T-helper 2 cell (primary cell): ENCODE data around the gene SYNE1.
A peak's percentile ranks its signal among the peaks of the same experiment; 100 is the strongest.

Experiments used
- DNase-seq, 5 experiments: peaks; one replicate each; pipeline versions ENCODE4 v3.0.0 to v3.0.0-alpha.2; 2012 to 2022

Gene SYNE1

GRCh38 chr6:152609125-152609670, 28.0 kb downstream of the SYNE1 start:
- DNase-seq: no peak

DNA sequence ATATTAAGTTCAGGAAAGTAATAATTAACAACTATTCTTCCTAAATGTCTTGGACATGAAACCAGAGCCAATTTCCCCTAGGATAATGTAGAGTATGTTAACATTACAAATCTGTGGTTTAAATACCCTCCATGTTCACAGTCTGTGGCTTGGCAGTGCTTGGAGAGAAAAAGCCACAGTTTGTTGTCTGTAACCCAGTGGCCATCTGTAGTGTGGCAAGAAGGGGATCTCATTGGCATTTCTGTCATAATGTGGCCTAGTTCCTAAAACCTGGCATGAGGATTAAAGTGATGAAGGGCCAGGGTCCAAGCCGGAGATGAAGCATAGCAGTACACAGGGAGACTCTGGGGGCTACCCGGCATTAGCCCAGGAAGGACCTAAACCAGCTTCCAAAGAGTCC, 31.2 kb downstream of the SYNE1 start:
- no peak for DNase-seq

DNA sequence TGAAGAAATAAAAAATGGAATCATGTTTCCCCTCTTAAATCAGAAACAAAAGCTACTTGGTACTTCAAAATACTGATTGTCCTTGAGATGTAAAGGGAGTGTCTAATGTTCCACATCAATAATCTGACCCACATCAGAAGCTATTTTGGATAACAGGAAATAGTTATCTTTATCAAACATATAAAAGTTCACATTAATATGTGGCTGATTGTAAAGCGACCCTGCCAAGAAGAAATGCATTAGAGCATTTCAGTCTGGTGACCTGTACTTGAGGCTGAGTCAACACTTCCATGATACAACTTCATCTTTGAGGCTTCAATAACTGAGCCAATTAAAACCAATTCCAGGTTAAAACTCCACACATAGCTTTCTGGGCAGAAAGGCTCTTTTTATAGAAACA, 31.8 kb downstream of the SYNE1 start:
- no peak for DNase-seq

DNA sequence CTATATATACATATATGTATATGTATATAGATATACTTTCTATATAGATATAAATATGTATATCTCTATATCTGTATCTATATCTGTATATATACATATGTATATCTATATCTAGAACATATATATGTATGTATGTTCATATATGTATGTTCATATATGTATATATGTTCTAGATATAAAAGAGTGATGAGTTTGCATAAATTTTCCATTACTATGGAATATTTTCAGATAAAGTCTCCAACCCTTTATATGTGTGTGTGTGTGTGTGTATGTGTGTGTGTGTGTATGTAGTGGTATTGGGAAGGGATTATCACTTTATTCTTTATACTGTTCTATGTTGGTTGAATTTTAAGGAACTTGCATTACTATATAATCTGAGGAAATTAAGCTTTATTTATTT, 33.3 kb downstream of the SYNE1 start:
- no peak for DNase-seq

- DNase-seq: no peak
Measured at GRCh38 chr6:152600022-152600421, 37.1 kb downstream of the SYNE1 start.

GRCh38 chr6:152598901-152599537, 38.1 kb downstream of the SYNE1 start:
- DNase-seq: no peak

GRCh38 chr6:152598421-152598820, 38.7 kb downstream of the SYNE1 start:
- no peak for DNase-seq

GRCh38 chr6:152596726-152597125, 40.4 kb downstream of the SYNE1 start:
- DNase-seq: no peak

- DNase-seq: no peak
Measured at GRCh38 chr6:152595499-152595898, 41.7 kb downstream of the SYNE1 start.

DNA sequence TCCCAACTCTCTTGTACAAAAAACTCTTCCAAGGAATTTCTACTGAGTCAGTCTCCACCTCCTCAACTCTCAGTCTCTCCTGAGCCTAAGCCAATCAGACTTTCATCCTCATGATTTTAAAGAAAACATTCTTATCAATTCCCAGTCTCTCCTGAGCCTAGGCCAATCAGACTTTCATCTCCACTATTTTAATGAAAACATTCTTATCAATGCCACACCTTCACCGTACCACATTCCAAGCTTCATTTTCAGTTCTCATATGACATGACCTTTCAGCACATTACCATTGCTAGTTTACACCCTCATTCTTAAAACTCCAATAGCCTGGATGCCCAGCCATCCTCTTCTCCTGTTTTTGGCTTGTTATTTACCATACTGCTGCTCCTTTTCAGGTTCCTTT, 42.5 kb downstream of the SYNE1 start:
- no peak for DNase-seq

DNA sequence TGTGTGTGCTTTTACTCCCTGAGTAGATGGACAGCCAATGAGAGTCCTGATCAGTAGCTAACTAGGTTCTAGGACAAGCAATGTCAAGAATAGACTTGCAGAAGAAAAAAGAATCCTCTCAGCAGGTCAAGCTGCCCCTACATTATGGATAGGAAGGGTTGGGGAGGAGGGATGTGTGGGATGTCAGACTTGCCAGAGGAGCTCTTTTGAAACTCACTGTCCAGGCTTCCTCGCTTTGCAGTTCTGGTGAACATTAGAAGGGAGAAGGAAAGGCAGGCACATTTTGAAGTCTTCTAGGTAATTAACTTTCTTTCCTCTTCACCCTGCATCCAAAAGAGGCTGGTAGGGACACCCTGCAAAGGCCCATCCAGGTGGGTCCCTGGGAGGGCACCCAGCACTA, 48.7 kb downstream of the SYNE1 start:
- no peak for DNase-seq

DNA sequence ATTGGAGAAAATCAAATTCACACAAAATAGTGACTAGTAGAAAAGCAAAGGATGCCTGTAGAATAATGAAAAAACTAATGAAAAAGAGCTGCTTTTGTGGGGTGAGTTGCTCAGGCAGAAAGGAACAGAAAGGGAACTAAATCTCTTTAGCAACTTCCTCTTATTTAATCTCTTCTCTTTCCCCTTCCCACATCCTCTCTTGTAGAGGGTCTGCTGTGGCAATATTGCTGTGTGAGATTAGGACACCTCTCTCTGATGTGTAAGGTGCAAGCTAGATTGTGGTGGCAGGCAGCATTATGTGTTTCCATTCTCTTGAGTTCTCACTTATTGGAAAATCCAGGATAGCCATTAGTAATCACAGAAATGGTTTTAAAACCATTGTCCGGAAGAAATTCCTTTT, 49.7 kb downstream of the SYNE1 start:
- DNase-seq: no peak

GRCh38 chr6:152585236-152585635, 51.9 kb downstream of the SYNE1 start:
- no peak for DNase-seq

GRCh38 chr6:152583888-152584287, 53.3 kb downstream of the SYNE1 start:
- no peak for DNase-seq

GRCh38 chr6:152576525-152576924, 60.6 kb downstream of the SYNE1 start:
- no peak for DNase-seq

- no peak for DNase-seq
Measured at GRCh38 chr6:152575621-152576150, 61.5 kb downstream of the SYNE1 start.

DNA sequence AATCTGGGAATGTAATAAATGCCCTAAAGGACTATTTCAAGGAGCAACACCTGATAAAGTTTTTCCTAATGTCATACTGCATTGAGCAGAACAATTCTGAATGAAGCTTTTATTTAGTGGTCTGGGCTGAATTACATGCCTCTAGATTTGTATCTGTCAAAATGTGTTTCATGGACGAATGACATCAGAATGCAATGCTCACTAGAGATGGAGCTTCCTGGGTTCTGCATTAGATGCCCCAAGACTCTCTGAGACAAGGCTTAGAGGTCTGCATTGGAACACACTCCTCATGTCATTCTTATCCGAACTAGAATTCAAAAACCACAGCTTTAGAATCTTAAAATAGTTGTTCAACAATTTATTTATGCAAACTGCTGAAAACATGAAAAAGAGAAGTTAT, 62.0 kb downstream of the SYNE1 start:
- DNase-seq: no peak

GRCh38 chr6:152573762-152574161, 63.4 kb downstream of the SYNE1 start:
- DNase-seq: no peak

DNA sequence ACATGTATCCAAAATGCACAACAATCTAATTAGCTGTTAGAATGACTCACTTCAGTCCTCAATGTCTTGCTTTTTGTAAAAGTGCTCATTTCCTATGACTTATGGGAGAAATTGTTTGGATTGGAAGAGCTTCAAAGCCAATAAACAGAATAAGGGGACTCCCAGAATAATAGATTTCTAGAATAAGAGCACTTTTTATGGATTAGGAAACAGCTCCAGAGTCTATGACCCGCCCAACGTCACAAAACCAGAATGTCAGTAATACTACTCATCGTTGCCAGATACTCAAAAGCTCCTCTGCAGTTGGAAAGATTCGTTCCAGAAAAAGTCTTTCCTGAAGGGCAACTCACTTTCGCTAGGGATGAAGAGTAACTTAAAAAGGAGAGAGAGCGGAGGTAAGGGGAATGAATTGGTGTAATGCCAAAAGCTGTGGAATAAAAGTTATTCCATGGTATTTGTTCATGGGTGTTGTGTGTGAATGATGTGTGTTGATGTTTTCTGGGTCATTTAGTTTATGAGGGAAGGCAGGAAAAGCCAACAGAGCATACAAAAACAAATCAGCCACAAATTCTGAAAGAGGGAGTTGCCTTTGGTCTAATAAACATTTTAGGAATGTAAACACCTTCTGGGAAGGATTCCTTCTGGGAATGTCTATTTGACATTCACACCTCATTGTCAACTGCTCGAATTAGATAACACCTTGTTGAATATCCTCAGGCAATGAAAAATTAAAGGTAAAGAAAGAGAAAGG, 64.6 kb downstream of the SYNE1 start:
- no peak for DNase-seq

GRCh38 chr6:152571943-152572337, 65.2 kb downstream of the SYNE1 start:
- DNase-seq: no peak

DNA sequence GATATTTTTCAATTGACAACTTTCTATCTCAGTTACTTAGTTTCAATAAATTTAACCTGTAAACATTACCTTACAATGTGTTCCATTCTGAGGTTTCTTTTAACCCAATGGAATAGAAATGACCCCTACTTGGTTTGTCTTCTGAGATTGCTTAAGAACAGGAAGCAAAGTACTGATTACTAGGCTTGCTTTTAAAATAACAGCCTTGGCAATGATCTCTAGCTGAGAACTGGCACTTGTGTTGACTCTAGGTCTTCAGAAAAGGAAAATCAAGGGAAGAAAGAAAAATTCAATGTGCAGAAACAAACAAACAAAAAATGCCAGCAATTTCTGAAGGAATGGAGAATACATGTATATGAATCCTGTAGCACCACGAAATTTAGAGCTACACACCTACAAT, 66.1 kb downstream of the SYNE1 start:
- no peak for DNase-seq

DNA sequence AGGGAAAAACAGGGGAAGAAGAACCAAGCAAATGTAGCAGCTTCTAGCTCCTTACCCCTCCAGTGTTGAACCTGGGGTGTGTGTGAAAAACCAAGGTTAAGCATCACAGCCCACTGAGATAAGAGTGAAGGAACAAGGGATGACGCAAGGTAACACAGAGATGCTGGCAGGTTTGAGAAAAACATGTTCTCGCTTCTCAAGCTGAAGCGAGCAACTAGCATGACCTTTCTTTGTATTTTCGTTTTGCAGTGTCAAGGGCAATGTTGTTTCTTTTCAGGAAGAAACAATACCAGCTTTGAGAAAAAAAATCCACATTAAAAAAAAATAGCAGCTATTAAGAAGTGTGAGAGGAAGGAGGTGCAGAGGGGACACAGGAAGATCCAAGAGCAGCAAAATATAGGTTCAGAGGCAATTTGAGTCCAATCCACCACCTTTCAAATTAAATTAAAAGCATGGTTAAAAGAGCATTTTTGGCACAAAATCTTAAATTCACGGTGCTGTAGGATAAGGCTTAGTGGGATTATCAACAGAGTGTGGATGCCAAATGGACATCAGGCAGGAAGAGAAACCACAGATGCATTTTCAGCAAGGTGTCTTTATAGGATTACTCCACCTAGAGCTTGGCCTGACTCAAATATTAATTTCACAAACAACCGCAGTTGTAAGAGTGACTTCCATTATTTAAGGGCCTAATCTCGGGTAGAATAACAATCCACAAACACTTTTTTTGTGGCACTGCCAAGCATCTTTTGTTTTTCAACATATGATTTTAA, 70.9 kb downstream of the SYNE1 start:
- DNase-seq: peak in 1 of 5 experiments; percentile 16

GRCh38 chr6:152563177-152563576, 74.0 kb downstream of the SYNE1 start:
- DNase-seq: no peak
